Measurements from ENCODE around the gene C7.
"Not testable (repeated sequence)": the region's sequence is repeated elsewhere in the genome, so short reads cannot be mapped to it uniquely, and the experiment has no call there.

Gene C7

DNA sequence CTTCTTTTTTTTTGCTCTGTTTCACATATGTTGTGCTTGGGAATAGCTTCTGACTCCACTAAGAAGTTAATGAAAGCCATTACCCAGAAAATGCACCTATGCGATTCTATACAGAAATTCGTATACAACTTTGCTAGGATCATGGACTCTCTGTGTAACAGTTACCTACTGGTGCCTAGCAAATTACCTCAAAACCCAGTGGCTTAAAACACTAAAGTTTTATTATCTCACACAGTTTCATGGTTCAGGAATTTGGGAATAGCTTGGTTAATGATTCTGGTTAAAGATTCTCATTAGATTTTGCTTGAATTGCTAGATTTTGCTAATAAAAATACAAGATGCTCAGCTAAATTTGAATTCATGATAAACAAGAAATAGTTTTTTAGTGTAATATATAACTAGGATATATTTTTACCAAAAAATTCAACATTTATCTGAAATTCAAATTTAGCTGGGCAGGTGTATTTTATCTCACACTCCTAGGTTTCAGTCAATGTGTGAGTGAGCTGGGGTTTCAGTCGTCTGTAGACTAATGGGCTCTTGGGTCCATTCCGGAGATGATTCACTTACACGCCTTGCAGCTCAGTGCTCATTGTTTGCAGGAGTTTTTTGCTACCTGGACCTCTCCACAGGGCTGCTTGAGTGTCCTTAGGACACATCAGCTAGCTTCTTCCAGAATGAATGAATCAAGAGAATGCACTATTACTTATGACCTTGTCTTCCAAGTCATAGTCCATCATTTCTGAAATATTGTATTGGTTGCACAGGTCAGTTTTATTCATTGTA lies 86.7 kb downstream of the C7 start:
- DNase-seq, result no peak

DNA sequence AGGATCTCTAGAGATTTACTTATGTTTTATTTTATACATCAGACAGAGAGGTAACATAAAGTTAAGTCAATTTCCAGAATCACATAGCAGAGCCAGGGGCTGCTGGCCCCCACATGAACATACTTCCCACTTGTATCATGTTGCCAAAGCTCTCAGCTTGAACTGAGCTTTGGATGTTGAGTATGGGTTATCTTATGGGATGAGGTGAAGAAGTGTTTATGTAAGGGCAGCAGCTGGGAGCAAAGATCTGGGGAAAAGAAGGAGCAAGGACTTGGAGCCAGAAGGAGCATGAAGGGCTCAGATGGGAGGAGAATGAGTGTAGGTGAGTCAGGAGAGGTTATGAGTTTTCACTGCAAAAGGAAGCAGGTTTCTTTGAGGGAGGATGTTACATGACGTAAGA lies 89.8 kb downstream of the C7 start:
- DNase-seq, result no peak

DNA sequence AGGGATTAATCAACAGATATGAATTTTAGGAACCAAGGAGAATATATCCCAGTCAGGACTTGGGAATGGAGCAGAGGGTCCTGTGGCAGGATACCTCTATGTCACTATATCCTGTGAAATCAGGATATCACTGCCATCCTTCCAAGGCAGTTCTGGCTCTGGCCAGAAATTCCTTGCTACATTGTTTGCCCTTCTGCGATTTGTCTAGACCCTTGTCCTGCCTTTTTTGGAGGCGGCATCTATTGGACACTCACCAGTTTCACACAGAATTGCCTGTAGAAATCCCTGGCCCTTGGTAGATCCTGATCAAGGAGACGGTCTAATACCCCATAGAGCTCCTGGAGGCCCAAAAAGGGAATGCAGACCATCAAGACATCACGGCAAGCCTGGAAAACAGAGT lies 90.7 kb downstream of the C7 start:
- DNase-seq, result no peak

DNA sequence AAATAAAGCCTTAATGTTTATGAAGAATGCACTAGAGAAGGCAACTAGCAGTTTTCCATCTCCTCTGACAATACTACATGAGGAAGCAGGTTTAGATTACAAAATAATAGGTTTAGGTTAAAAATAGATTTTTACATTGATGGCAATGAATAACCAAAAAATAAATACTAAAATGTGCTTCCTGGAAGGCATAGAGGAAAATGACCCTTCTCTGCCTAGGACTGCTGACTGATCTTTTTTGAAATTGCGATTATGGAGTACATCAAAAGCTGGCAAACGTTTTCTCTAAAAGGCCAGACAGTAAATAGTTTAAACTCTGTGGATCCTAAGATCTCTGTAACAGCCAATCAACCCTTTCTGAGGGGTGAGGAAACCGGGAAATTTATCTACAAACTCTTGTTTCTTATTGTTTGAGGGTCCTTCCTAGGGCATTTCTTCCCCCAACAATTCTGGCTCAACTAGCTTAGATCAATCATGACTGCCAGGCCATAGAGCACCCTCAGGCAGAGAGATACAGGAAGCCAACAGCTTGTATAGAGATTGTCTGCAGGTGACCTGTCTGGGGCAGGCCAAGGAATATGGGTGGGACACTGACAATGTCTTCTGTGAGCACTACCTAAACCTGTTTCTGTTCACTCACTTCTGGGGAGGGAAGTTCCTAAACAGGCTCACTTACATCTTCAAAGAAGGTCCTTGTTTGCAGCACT lies 94.5 kb downstream of the C7 start:
- no peak for DNase-seq

DNA sequence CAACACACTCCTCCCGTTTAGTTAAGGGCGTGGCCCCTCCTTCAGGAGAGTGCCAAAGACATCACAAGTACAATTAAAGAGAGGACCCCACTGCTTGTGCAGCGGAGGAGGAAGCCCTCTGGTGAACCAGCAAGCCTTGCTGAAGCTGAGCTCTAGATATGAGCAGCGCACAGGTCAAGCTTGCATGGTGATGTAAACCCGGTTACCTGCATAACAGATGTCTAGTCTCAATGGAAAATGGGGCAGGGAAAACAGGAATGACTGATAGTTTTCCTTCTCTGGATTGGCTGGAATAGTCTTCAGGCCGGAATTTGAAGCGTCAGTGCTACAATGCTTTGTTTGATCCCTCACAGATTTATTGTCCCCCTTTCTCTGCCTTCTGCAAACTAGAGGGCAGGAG lies 95.6 kb downstream of the C7 start:
- no peak for DNase-seq

DNA sequence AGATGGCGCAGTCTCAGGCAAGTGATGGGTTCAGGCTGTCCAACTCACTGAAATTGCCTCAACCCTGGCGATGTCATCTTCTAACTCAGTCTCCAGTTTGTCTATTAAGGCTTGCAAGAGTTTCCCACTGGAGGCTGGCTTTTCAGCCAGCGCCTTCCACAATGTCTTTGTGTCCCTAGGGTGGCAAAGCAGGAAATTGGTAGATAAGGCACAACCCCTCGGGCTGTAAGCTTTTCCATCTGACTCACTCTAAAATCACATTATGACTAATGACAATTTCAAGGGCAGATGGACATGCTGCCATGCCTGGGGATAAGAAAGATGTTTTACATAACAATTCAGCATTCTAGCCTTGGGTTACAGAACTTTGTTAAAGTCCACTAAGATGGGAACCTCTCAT lies 99.9 kb downstream of the C7 start:
- DNase-seq, result no peak

DNA sequence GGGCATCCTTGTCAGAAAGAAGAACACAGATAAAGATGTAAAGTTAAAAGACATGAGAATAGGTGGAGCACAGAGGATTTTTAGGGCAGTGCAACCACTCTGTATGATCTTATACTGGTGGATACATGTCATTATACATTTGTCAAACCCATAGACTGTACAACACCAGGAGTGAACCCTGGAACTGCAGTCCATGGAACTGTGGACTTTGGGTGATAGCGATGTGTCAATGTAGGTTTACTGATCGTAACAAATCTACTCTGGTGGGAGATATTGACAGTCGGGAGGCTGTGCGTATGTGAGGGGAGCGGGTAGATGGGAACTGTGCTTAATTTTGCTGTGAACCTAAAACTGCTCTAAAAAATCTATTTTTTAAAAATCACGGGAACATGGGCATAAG lies 101.3 kb downstream of the C7 start:
- no peak for DNase-seq

DNA sequence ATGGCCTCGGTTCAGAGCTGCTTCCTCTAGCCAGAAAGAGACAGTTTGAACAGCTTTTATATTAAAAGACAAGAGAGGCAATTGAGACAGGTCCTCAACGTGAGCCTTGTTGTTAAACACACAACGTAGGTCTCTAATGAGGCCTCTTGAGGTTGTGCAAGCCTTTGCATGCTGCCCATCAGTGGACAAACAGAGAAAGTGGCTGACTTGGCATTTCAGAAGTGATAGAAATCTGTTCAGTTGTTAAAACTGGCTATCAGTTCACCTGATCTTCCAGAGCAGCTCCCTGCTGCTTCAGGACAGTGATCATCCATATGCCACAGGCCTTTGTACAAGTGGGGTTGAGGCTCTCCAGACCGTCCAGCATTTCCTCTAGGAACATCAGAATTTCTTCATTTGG lies 103.0 kb downstream of the C7 start:
- DNase-seq, result no peak

DNA sequence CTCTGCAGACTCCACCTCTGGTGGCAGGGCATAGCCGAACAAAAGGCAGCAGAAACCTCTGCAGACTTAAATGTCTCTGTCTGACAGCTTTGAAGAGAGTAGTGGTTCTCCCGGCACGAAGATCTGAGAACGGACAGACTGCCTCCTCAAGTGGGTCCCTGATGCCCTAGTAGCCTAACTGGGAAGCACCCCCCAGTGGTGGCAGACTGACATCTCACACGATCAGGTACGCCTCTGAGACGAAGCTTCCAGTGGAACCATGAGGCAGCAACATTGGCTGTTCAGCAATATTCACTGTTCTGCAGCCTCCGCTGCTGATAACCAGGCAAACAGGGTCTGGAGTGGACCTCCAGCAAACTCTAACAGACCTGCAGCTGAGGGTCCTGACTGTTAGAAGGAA lies 113.3 kb downstream of the C7 start:
- DNase-seq, result not testable (repeated sequence)

Measured in NCI-H146 (cell line).